Testis (tissue), 3 donors: ENCODE results near the gene CPNE6. TPM values are rescaled to one million over a fixed set of nuclear protein-coding genes. Genes with fewer than 3 reads are reported as not detected.

Experiments used
- DNase-seq: peaks from one replicate; pipeline ENCODE4 v3.0.0-alpha.2; 2019
- H3K27ac ChIP-seq, 2 donors: fragments of 200-600 bp; sonication (generic); one replicate each; pipeline ENCODE4 v1.5.1; 2019
- H3K27me3 ChIP-seq: fragments of 200-600 bp; sonication (generic); one replicate; pipeline ENCODE4 v1.5.1; 2019
- H3K36me3 ChIP-seq: fragments of 200-600 bp; sonication (generic); one replicate; pipeline ENCODE4 v1.5.1; 2017; ENCODE audit warnings: low read depth; ENCODE audit errors: missing control alignments
- H3K4me1 ChIP-seq: fragments of 200-600 bp; sonication (generic); one replicate; pipeline ENCODE4 v1.5.1; 2019
- H3K4me3 ChIP-seq, 2 donors: fragments of 200-600 bp; sonication (generic); one replicate each; pipeline ENCODE4 v1.5.1; 2017 to 2019
- H3K9me3 ChIP-seq: fragments of 200-600 bp; sonication (generic); one replicate; pipeline ENCODE4 v1.5.1; 2017
- CTCF ChIP-seq, 3 experiments: fragments of 450-650 bp in 2 of 3; fragments of 200-600 bp in 1 of 3; sonication (generic) in 1 of 3; IDR thresholded peaks; one replicate each; pipeline ENCODE4 v1.5.1; 2016 to 2019; ENCODE audit warnings: antibody characterized with exemption in 3 of 3, mild to moderate bottlenecking in 2 of 3, moderate library complexity in 1 of 3
- POLR2A ChIP-seq: fragments of 450-650 bp; IDR thresholded peaks from one replicate; pipeline ENCODE4 v1.6.1; 2017; ENCODE audit warnings: antibody characterized with exemption, mild to moderate bottlenecking, moderate library complexity
- WGBS, 2 donors: methylation state at CpG; one replicate each; pipeline ENCODE4 v1.1.5; 2018; 5-methylcytosine and 5-hydroxymethylcytosine counted together
- intact Hi-C: fragments of 100-400 bp; cut with DNase I; formaldehyde crosslinking; loops from one replicate; pipeline ENCODE4 v1.15.1; 2023; ENCODE audit warnings: low total_unique reads
- polyA plus RNA-seq: library from polyadenylated mRNA; stranded (reverse); fragments of 350-450 nt; fragmentation: Illumina TruSeq; extraction: RNeasy Lipid Tissue Mini Kit (QIAGEN cat#74804); gene quantifications from one replicate; pipeline ENCODE4 v1.2.3, GENCODE V29; 2014; ENCODE audit warnings: low read depth, low replicate concordance; ENCODE audit not compliant: insufficient read depth
- total RNA-seq, 2 donors: library from RNA; depleted of rRNA; stranded (reverse); fragments of >200 nt; gene quantifications; one replicate each; pipeline ENCODE4 v1.2.3, GENCODE V29; 2016

Gene CPNE6
- total and polyA plus RNA-seq, 3 donors from 2014 or later: 0.12 to 5.7 (median 0.71) TPM

DNA sequence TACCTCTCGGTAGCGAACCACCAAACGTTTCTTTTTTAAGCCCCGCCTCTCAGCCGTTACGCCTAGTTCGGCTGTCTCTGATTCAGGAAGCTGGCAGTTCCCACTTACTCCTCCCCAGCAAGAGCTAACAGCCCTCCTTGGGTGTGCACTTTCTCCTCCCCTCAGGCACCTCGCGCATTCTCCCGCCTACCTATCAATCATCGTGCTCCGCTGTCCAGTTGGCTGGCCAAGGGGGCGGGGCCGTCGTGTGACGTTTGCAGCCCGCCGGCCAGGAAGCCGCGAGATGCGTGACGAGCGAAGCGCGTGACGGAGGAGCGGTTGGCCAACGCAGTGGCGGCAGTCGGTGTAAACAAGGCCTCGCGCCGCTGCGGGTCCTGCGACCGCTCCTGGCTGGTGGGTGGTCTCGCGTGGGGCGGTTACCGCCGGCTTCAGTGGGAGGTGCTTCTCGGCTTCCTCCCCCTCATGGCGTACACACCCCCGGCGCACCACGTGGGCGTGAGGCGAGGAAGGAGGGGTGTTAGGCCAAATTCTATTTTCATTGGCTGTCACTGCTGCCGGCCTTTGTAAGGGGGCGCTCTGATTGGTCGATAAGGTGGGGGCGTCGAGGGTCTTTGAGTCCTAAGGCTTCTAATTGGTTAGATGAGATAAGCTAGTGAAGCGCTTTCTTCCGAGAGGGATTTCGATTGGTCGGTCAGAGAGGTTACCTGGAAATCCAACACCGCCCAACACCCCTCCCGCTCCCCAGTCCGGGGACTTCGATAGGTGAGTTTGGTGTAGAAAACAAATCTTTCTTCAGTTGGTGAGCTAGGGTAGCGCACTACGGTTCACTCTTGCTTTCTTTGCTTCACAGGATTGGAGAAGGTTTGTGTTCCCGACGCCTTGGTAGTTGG, 43.4 kb downstream of the CPNE6 start, which contains the start of the genes DCAF11 and NRL:
TSS of gene DCAF11 (plus strand) at position 246 of the 890 bp plus-strand sequence. CDS start 818 bp downstream, outside the sequence.
TSS of gene NRL (minus strand) at position 418 of the 890 bp plus-strand sequence. CDS start 32,101 bp downstream, outside the sequence.
- Histone ChIP-seq H3K27me3 (no peaks in the 10 kb centered on the region), H3K27ac (peak within 1 kb of the TSS; percentile 99 to 100), H3K9me3 (no peaks in the 10 kb centered on the region), H3K4me1 (peaks cover 9% of the 10 kb centered on the region), H3K36me3 (no peaks in the 10 kb centered on the region), H3K4me3 (peak within 1 kb of the TSS; percentile 68 to 76)
- DNase-seq: peak; percentile 99
- intact Hi-C loops: no loop called here
- TF ChIP-seq POLR2A (no peak), CTCF (IDR thresholded peaks at IDR 0.05) (peak in 1 of 3 experiments; percentile 19)
- WGBS, 2 donors: 1 to 2% methylated on average over 26 to 59 of the region's 65 CpGs

- Histone ChIP-seq H3K27ac (peak overlapping the region; percentile 99 to 100), H3K36me3 (no peaks in the 10 kb centered on the region), H3K9me3 (no peaks in the 10 kb centered on the region), H3K27me3 (no peaks in the 10 kb centered on the region), H3K4me3 (peak overlapping the region; percentile 68 to 76), H3K4me1 (peaks cover 9% of the 10 kb centered on the region)
- no peak for DNase-seq
- 3 to 4% methylated on average over 5 to 14 of the region's 14 CpGs for WGBS, 2 donors
- intact Hi-C loops: no loop called here
- TF ChIP-seq POLR2A: no peak
- TF ChIP-seq CTCF (IDR thresholded peaks at IDR 0.05): no peak
These were observed 44.2 kb downstream of the CPNE6 start for GRCh38 chr14:24115422-24116127.

- 75 to 92% methylated on average over 6 of the region's 6 CpGs for WGBS, 2 donors
- H3K4me3 ChIP-seq: peak overlapping the region in 1 of 2 donors; percentile 68
- TF ChIP-seq CTCF (IDR thresholded peaks at IDR 0.05) (no peak), POLR2A (no peak)
- peaks cover 9% of the 10 kb centered on the region for H3K4me1 ChIP-seq
- no peaks in the 10 kb centered on the region for H3K36me3 ChIP-seq
- no peaks in the 10 kb centered on the region for H3K9me3 ChIP-seq
- H3K27ac ChIP-seq: no peak overlapping the region
- intact Hi-C loops: no loop called here
- H3K27me3 ChIP-seq: no peaks in the 10 kb centered on the region
- no peak for DNase-seq
These were observed 44.9 kb downstream of the CPNE6 start for GRCh38 chr14:24116128-24116814.

DNA sequence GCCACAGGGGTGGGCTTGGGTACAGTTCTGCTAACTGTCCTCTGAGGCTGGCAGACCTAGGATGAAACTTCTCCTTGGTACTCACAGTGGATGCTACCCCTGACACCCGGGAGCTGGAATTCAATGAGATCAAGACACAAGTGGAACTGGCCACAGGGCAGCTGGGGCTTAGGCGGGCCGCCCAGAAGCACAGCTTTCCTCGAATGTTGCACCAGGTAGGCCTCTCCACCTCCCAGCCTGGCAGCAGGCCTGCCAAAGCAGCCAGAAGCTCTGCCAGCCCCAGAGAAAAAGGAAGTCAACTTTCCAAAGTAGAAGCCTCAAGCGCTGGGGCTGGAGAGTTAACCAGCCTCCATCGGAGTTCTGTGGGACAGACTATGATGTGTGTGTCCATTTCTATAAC, 45.8 kb downstream of the CPNE6 start:
- Histone ChIP-seq H3K36me3 (no peaks in the 10 kb centered on the region), H3K4me1 (peaks cover 9% of the 10 kb centered on the region), H3K9me3 (no peaks in the 10 kb centered on the region), H3K27me3 (no peaks in the 10 kb centered on the region), H3K4me3 (no peak overlapping the region), H3K27ac (no peak overlapping the region)
- 88 to 94% methylated on average over 6 of the region's 6 CpGs for WGBS, 2 donors
- intact Hi-C loops: no loop called here
- TF ChIP-seq POLR2A: no peak
- TF ChIP-seq CTCF (IDR thresholded peaks at IDR 0.05): no peak
- no peak for DNase-seq
